Bone marrow (tissue), 2 donors: ENCODE measurements around the gene MAGI1.
"Not testable (repeated sequence)": the region's sequence is repeated elsewhere in the genome, so short reads cannot be mapped to it uniquely, and the experiment has no call there.

Source experiments
- DNase-seq, 2 donors: peaks; one replicate each; lab custom pipeline; 2025; lab: John Stamatoyannopoulos, UW

Gene MAGI1

GRCh38 chr3:65623362-65623761 is 415.4 kb downstream of the MAGI1 start:
- DNase-seq, result no peak

GRCh38 chr3:65619888-65620287 is 418.8 kb downstream of the MAGI1 start:
- DNase-seq, result no peak

- DNase-seq, result no peak
These were observed 419.3 kb downstream of the MAGI1 start for GRCh38 chr3:65619451-65619881.

GRCh38 chr3:65618599-65618998 is 420.1 kb downstream of the MAGI1 start:
- no peak for DNase-seq

- no peak for DNase-seq
These were observed 420.9 kb downstream of the MAGI1 start for GRCh38 chr3:65617787-65618186.

- no peak for DNase-seq
These were observed 421.5 kb downstream of the MAGI1 start for GRCh38 chr3:65617209-65617608.

- no peak for DNase-seq
These were observed 422.2 kb downstream of the MAGI1 start for GRCh38 chr3:65616563-65616962.

- no peak for DNase-seq
These were observed 423.4 kb downstream of the MAGI1 start for GRCh38 chr3:65615329-65615728.

GRCh38 chr3:65614585-65614984 is 424.1 kb downstream of the MAGI1 start:
- no peak for DNase-seq

GRCh38 chr3:65607965-65608460 is 430.7 kb downstream of the MAGI1 start:
- DNase-seq, result not testable (repeated sequence)

- no peak for DNase-seq
These were observed 431.6 kb downstream of the MAGI1 start for GRCh38 chr3:65607101-65607500.

- DNase-seq, result no peak
These were observed 432.8 kb downstream of the MAGI1 start for GRCh38 chr3:65605876-65606432.

GRCh38 chr3:65604863-65605526 is 433.7 kb downstream of the MAGI1 start:
- no peak for DNase-seq

- no peak for DNase-seq
These were observed 435.1 kb downstream of the MAGI1 start for GRCh38 chr3:65603631-65604030.

GRCh38 chr3:65600888-65601287 is 437.8 kb downstream of the MAGI1 start:
- DNase-seq, result no peak

- DNase-seq, result no peak
These were observed 440.7 kb downstream of the MAGI1 start for GRCh38 chr3:65597952-65598413.

- no peak for DNase-seq
These were observed 441.3 kb downstream of the MAGI1 start for GRCh38 chr3:65597226-65597951.

GRCh38 chr3:65596571-65597225 is 442.0 kb downstream of the MAGI1 start:
- no peak for DNase-seq

- no peak for DNase-seq
These were observed 442.8 kb downstream of the MAGI1 start for GRCh38 chr3:65596029-65596300.

- DNase-seq, result no peak
These were observed 443.3 kb downstream of the MAGI1 start for GRCh38 chr3:65595222-65596028.

- DNase-seq, result no peak
These were observed 444.7 kb downstream of the MAGI1 start for GRCh38 chr3:65593780-65594752.
